DND-41 (cell line): Measurements from ENCODE around the gene NOS1.

Experiments
- ATAC-seq: fragments of 200-7000 bp; cut with Tn5 transposase; 3 replicates; pipeline ENCODE4 v1.9.1; 2021; ENCODE audit warnings: low read depth; ENCODE audit not compliant: insufficient read depth
- DNase-seq: peaks from one replicate; pipeline ENCODE4 v3.0.0-alpha.2; 2020
- H2AFZ ChIP-seq: 2 replicates; pipeline ENCODE4 v1.6.0; 2012; ENCODE audit warnings: low read depth, low read length
- H3K27ac ChIP-seq: 2 replicates; pipeline ENCODE4 v1.5.1; 2012; ENCODE audit warnings: low read length, inconsistent platforms
- H3K27me3 ChIP-seq: fragments of 200-600 bp; sonication (generic); 2 replicates; pipeline ENCODE4 v1.6.0; 2012; ENCODE audit warnings: low read length, mild to moderate bottlenecking, inconsistent platforms; ENCODE audit not compliant: insufficient read depth, poor library complexity
- H3K36me3 ChIP-seq: 2 replicates; pipeline ENCODE4 v1.5.1; 2012; ENCODE audit warnings: low read length, inconsistent platforms; ENCODE audit not compliant: insufficient read depth
- H3K4me1 ChIP-seq: 2 replicates; pipeline ENCODE4 v1.5.1; 2012; ENCODE audit warnings: mild to moderate bottlenecking, low read length; ENCODE audit not compliant: insufficient read depth
- H3K4me2 ChIP-seq: 2 replicates; pipeline ENCODE4 v1.6.0; 2012; ENCODE audit warnings: mild to moderate bottlenecking, moderate library complexity, low read length, inconsistent platforms; ENCODE audit not compliant: insufficient read depth
- H3K4me3 ChIP-seq, 2 experiments: fragments of 200-600 bp in 1 of 2; shearing (Covaris generic) in 1 of 2; 2 replicates each; pipeline ENCODE4 v1.5.1; 2012 to 2016; ENCODE audit warnings: inconsistent platforms in 2 of 2, low read length in 2 of 2, mild to moderate bottlenecking in 2 of 2, low read depth in 1 of 2, moderate library complexity in 1 of 2
- H3K79me2 ChIP-seq: 2 replicates; pipeline ENCODE4 v1.6.0; 2012; ENCODE audit warnings: low read length, inconsistent platforms; ENCODE audit not compliant: insufficient read depth
- H3K9ac ChIP-seq: 2 replicates; pipeline ENCODE4 v1.6.0; 2012; ENCODE audit warnings: low read depth, mild to moderate bottlenecking, inconsistent platforms, low read length, moderate library complexity
- H3K9me3 ChIP-seq: 2 replicates; pipeline ENCODE4 v1.5.1; 2012; ENCODE audit warnings: low read length, moderate library complexity, mild to moderate bottlenecking, inconsistent platforms; ENCODE audit not compliant: insufficient read depth, severe bottlenecking
- H4K20me1 ChIP-seq: 2 replicates; pipeline ENCODE4 v1.6.0; 2012; ENCODE audit warnings: low read length; ENCODE audit not compliant: insufficient read depth
- CTCF ChIP-seq: IDR thresholded peaks from 2 replicates; pipeline ENCODE4 v1.5.1; 2012; ENCODE audit warnings: borderline replicate concordance, low read length, moderate library complexity, mild to moderate bottlenecking; ENCODE audit not compliant: poor library complexity, severe bottlenecking; ENCODE audit errors: extremely low read depth
- EZH2 ChIP-seq: IDR thresholded peaks from 3 replicates; pipeline ENCODE4 v1.6.1; 2012; ENCODE audit warnings: borderline replicate concordance, low read depth, mild to moderate bottlenecking, moderate library complexity, low read length, inconsistent platforms; ENCODE audit not compliant: severe bottlenecking

The NOS1 gene

GRCh38 chr12:117387832-117388231 is 26.4 kb upstream of the NOS1 start:
- Histone ChIP-seq H3K27me3 (peaks cover 20% of the 10 kb centered on the region), H3K4me2 (no peak overlapping the region), H3K9ac (no peak overlapping the region), H3K27ac (no peak overlapping the region), H2AFZ (no peak overlapping the region), H4K20me1 (no peaks in the 10 kb centered on the region; the same call in 1 of the 2 replicates), H3K79me2 (no peaks in the 10 kb centered on the region), H3K4me1 (no peaks in the 10 kb centered on the region), H3K4me3 (no peak overlapping the region), H3K9me3 (no peaks in the 10 kb centered on the region), H3K36me3 (no peaks in the 10 kb centered on the region)
- DNase-seq (no peak), ATAC-seq (no peak)
- TF ChIP-seq CTCF (no peak), EZH2 (no peak)

GRCh38 chr12:117384735-117385134 is 23.3 kb upstream of the NOS1 start:
- Histone ChIP-seq H4K20me1 (no peaks in the 10 kb centered on the region; the same call in 1 of the 2 replicates), H3K9me3 (no peaks in the 10 kb centered on the region), H3K36me3 (no peaks in the 10 kb centered on the region), H2AFZ (no peak overlapping the region), H3K9ac (no peak overlapping the region), H3K27ac (no peak overlapping the region), H3K4me3 (no peak overlapping the region), H3K4me1 (no peaks in the 10 kb centered on the region), H3K79me2 (no peaks in the 10 kb centered on the region), H3K27me3 (peaks cover 16% of the 10 kb centered on the region), H3K4me2 (no peak overlapping the region)
- TF ChIP-seq EZH2 (no peak), CTCF (no peak)
- ATAC-seq = no peak
- DNase-seq = no peak

GRCh38 chr12:117380083-117380482 is 18.7 kb upstream of the NOS1 start:
- Histone ChIP-seq H3K27me3 (peaks cover 12% of the 10 kb centered on the region), H3K9me3 (no peaks in the 10 kb centered on the region), H3K4me1 (no peaks in the 10 kb centered on the region), H3K4me3 (no peak overlapping the region), H3K9ac (no peak overlapping the region), H4K20me1 (no peaks in the 10 kb centered on the region; the same call in 1 of the 2 replicates), H3K4me2 (no peak overlapping the region), H3K79me2 (no peaks in the 10 kb centered on the region), H3K36me3 (no peaks in the 10 kb centered on the region), H2AFZ (no peak overlapping the region), H3K27ac (no peak overlapping the region)
- TF ChIP-seq EZH2 = no peak
- no peak for TF ChIP-seq CTCF
- DNase-seq = no peak
- ATAC-seq = peak; percentile 35; the same call in 1 of the 3 replicates

GRCh38 chr12:117377758-117378157 is 16.3 kb upstream of the NOS1 start:
- Histone ChIP-seq H3K9me3 (no peaks in the 10 kb centered on the region), H3K4me3 (no peak overlapping the region), H3K27me3 (peaks cover 8% of the 10 kb centered on the region), H3K4me1 (no peaks in the 10 kb centered on the region), H3K36me3 (no peaks in the 10 kb centered on the region), H3K27ac (no peak overlapping the region), H3K4me2 (no peak overlapping the region), H3K79me2 (no peaks in the 10 kb centered on the region), H2AFZ (no peak overlapping the region), H3K9ac (no peak overlapping the region), H4K20me1 (no peaks in the 10 kb centered on the region)
- ATAC-seq = peak; percentile 53; the same call in 2 of the 3 replicates
- TF ChIP-seq EZH2 = no peak
- no peak for TF ChIP-seq CTCF
- DNase-seq = peak; percentile 6
